ENCODE data around the gene PAK3. TPM values are rescaled to one million over a fixed set of nuclear protein-coding genes. Genes with fewer than 3 reads are reported as not detected.

Gene PAK3
- total RNA-seq (2022; extraction: Qiagen RNA extraction): 0.03 TPM in 1 of 5 replicates, not detected in the others

GRCh38 chrX:111095974-111096895 lies at the start of gene PAK3:
TSS of gene PAK3 (plus strand) at chrX:111096191. CDS start at chrX:111123104, 26,913 bp downstream.

GRCh38 chrX:111270339-111270738 lies 174.3 kb downstream of the PAK3 start, which contains the start of gene CAPN6:
TSS of gene CAPN6 (minus strand) at chrX:111270483. CDS start at chrX:111263936, 6,547 bp downstream.

Other genes with a start within 250 kb of the PAK3 start
- not detected in 5 replicates for gene CAPN6, start 174.3 kb downstream of the PAK3 start, total RNA-seq (2022; extraction: Qiagen RNA extraction)

Measured in A549 treated with AZD2906 at 1 μM for 4 hours (cell line).